ENCODE results near the gene KLRD1. TPM values are rescaled to one million over a fixed set of nuclear protein-coding genes. Genes with fewer than 3 reads are reported as not detected.

Gene KLRD1, protein sequence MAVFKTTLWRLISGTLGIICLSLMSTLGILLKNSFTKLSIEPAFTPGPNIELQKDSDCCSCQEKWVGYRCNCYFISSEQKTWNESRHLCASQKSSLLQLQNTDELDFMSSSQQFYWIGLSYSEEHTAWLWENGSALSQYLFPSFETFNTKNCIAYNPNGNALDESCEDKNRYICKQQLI
- 0.01 TPM for polyA plus RNA-seq (2013, experiment 1 of 2)
- 0.03 TPM for polyA plus RNA-seq (2013, experiment 2 of 2)

DNA sequence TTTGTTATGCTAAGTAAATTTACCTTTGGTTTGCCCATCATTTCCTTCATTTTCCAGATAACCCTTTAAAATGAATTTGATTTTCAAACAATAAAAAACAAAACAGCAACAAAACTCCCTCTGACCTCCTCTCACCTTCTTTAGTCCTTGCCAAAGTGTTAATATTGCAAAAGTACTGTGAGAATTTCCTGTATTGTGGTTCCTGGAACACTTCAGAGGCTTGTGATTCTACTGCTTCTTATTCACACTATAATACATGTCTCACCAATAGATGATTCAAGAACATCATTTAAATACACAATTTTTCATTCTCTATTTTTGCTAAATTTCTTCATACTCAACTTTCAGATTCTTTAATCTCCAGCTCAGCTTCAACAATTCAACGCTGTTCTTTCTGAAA lies at the start of gene KLRD1:
Gene KLRD1, plus strand, starts transcription at position 241 of the 400 bp plus-strand sequence. CDS start 208 bp downstream, outside the sequence.
- Histone ChIP-seq H3K27me3 (ENCODE audit: control insufficient read depth in 1 of 2, insufficient read depth in 1 of 2, low read length in 2 of 2) (no peaks in the 10 kb centered on the region), H2BK15ac (ENCODE audit: low read depth, poor library complexity, severe bottlenecking) (no peak within 1 kb of the TSS), H2BK5ac (ENCODE audit: low read depth, low read length, poor library complexity, severe bottlenecking) (no peak within 1 kb of the TSS), H3K23ac (ENCODE audit: low read length in 2 of 2) (no peak within 1 kb of the TSS), H3K9me3 (ENCODE audit: control insufficient read depth, low read length) (no peaks in the 10 kb centered on the region), H3K4me3 (ENCODE audit: insufficient read depth in 1 of 2, low read depth in 1 of 2, low read length in 2 of 2) (no peak within 1 kb of the TSS), H2BK12ac (ENCODE audit: low read length in 2 of 2) (no peak within 1 kb of the TSS), H2BK120ac (ENCODE audit: low read depth, low read length) (no peak within 1 kb of the TSS), H3K79me1 (replicated peaks; ENCODE audit: low read length, poor library complexity, severe bottlenecking) (no peaks in the 10 kb centered on the region), H3K36me3 (ENCODE audit: control insufficient read depth in 1 of 2, insufficient read depth in 2 of 2, low read depth in 1 of 2, low read length in 2 of 2) (no peaks in the 10 kb centered on the region), H3K4me2 (ENCODE audit: low read length, poor library complexity, severe bottlenecking) (no peak within 1 kb of the TSS), H3K18ac (ENCODE audit: low read depth in 1 of 2, low read length in 2 of 2) (no peak within 1 kb of the TSS), H3K14ac (ENCODE audit: low read length in 2 of 2) (no peak within 1 kb of the TSS), H4K91ac (ENCODE audit: low read length) (no peak within 1 kb of the TSS), H3K4me1 (ENCODE audit: control insufficient read depth, insufficient read depth, low read depth, low read length) (no peaks in the 10 kb centered on the region), H2AFZ (ENCODE audit: low read depth, low read length) (no peak within 1 kb of the TSS), H3K27ac (ENCODE audit: low read length, poor library complexity, severe bottlenecking) (no peak within 1 kb of the TSS), H4K8ac (ENCODE audit: low read length) (no peak within 1 kb of the TSS), H2AK5ac (ENCODE audit: low read length, severe bottlenecking) (no peak within 1 kb of the TSS), H3K9ac (ENCODE audit: low read length) (no peak within 1 kb of the TSS), H3K4ac (ENCODE audit: low read depth in 1 of 2, low read length in 2 of 2) (no peak within 1 kb of the TSS)
- WGBS = 67% methylated on average over 1 of the region's 1 CpG
- no peak for DNase-seq

DNA sequence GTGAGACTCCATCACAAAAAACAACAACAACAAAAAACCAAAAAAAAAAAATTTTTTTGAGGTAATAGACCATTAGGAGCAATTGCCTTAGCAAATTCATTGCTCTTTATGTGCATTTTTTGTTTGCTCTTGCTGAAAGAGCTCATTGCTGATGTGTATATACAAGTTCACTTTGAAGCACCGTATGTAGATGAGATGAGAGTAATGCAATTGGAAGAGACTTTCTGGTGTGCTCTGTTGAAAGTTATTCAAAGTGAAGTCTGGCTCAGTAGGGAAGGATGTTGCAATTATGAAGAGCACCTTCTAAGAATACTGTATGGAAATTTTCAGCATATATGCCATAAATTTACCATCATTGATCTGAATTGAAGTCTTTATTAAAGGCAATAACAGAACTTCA lies 46.7 kb upstream of the KLRD1 start:
- no peak for DNase-seq
- H2AK5ac ChIP-seq (ENCODE audit: low read length, severe bottlenecking) = no peak overlapping the region
- no peak overlapping the region for H3K27ac ChIP-seq (ENCODE audit: low read length, poor library complexity, severe bottlenecking)
- H2AFZ ChIP-seq (ENCODE audit: low read depth, low read length) = no peak overlapping the region
- 7% methylated on average over 1 of the region's 1 CpG for WGBS
- no peak overlapping the region for H3K9ac ChIP-seq (ENCODE audit: low read length)
- H3K18ac ChIP-seq (ENCODE audit: low read depth in 1 of 2, low read length in 2 of 2) = no peak overlapping the region
- H3K23ac ChIP-seq (ENCODE audit: low read length in 2 of 2) = no peak overlapping the region
- H3K4ac ChIP-seq (ENCODE audit: low read depth in 1 of 2, low read length in 2 of 2) = no peak overlapping the region
- H3K4me3 ChIP-seq (ENCODE audit: insufficient read depth in 1 of 2, low read depth in 1 of 2, low read length in 2 of 2) = no peak overlapping the region
- H2BK120ac ChIP-seq (ENCODE audit: low read depth, low read length) = no peak overlapping the region
- H2BK15ac ChIP-seq (ENCODE audit: low read depth, poor library complexity, severe bottlenecking) = no peak overlapping the region
- H3K14ac ChIP-seq (ENCODE audit: low read length in 2 of 2) = no peak overlapping the region
- no peak overlapping the region for H4K91ac ChIP-seq (ENCODE audit: low read length)
- H2BK5ac ChIP-seq (ENCODE audit: low read depth, low read length, poor library complexity, severe bottlenecking) = no peak overlapping the region
- H2BK12ac ChIP-seq (ENCODE audit: low read length in 2 of 2) = no peak overlapping the region
- peaks cover 2% of the 10 kb centered on the region for H3K9me3 ChIP-seq (ENCODE audit: control insufficient read depth, low read length)
- H3K4me1 ChIP-seq (ENCODE audit: control insufficient read depth, insufficient read depth, low read depth, low read length) = no peaks in the 10 kb centered on the region
- H3K27me3 ChIP-seq (ENCODE audit: control insufficient read depth in 1 of 2, insufficient read depth in 1 of 2, low read length in 2 of 2) = no peaks in the 10 kb centered on the region
- no peaks in the 10 kb centered on the region for H3K36me3 ChIP-seq (ENCODE audit: control insufficient read depth in 1 of 2, insufficient read depth in 2 of 2, low read depth in 1 of 2, low read length in 2 of 2)
- no peak overlapping the region for H4K8ac ChIP-seq (ENCODE audit: low read length)
- no peak overlapping the region for H3K4me2 ChIP-seq (ENCODE audit: low read length, poor library complexity, severe bottlenecking)
- H3K79me1 ChIP-seq (replicated peaks; ENCODE audit: low read length, poor library complexity, severe bottlenecking) = no peaks in the 10 kb centered on the region

DNA sequence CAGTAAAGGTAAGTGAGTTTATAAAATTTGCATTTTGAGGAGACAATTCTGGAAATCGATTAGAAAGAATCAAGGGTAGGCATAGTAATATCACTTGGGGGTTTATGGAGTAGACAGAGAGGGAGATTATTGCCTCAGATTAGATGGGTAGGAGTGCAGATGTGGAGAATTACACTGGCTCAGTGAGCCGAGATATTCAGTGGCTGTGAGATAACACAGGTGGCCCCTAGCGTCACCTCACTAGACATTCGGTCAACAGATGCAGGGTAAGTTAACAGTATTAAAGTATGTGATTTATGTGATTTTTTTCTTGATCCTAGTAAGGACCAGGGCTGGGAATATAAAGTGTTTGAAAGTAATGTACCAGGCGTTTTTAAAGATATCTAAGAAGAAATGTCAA lies 39.6 kb upstream of the KLRD1 start:
- Histone ChIP-seq H3K4me2 (ENCODE audit: low read length, poor library complexity, severe bottlenecking) (no peak overlapping the region), H2BK5ac (ENCODE audit: low read depth, low read length, poor library complexity, severe bottlenecking) (no peak overlapping the region), H3K23ac (ENCODE audit: low read length in 2 of 2) (no peak overlapping the region), H3K79me1 (replicated peaks; ENCODE audit: low read length, poor library complexity, severe bottlenecking) (no peaks in the 10 kb centered on the region), H3K18ac (ENCODE audit: low read depth in 1 of 2, low read length in 2 of 2) (no peak overlapping the region), H3K27me3 (ENCODE audit: control insufficient read depth in 1 of 2, insufficient read depth in 1 of 2, low read length in 2 of 2) (no peaks in the 10 kb centered on the region), H3K9ac (ENCODE audit: low read length) (no peak overlapping the region), H3K4ac (ENCODE audit: low read depth in 1 of 2, low read length in 2 of 2) (no peak overlapping the region), H4K91ac (ENCODE audit: low read length) (no peak overlapping the region), H3K14ac (ENCODE audit: low read length in 2 of 2) (no peak overlapping the region), H2AK5ac (ENCODE audit: low read length, severe bottlenecking) (no peak overlapping the region), H3K4me3 (ENCODE audit: insufficient read depth in 1 of 2, low read depth in 1 of 2, low read length in 2 of 2) (no peak overlapping the region), H2BK12ac (ENCODE audit: low read length in 2 of 2) (no peak overlapping the region), H3K9me3 (ENCODE audit: control insufficient read depth, low read length) (no peaks in the 10 kb centered on the region), H3K36me3 (ENCODE audit: control insufficient read depth in 1 of 2, insufficient read depth in 2 of 2, low read depth in 1 of 2, low read length in 2 of 2) (no peaks in the 10 kb centered on the region), H2AFZ (ENCODE audit: low read depth, low read length) (no peak overlapping the region), H3K4me1 (ENCODE audit: control insufficient read depth, insufficient read depth, low read depth, low read length) (no peaks in the 10 kb centered on the region), H2BK120ac (ENCODE audit: low read depth, low read length) (no peak overlapping the region), H4K8ac (ENCODE audit: low read length) (no peak overlapping the region), H2BK15ac (ENCODE audit: low read depth, poor library complexity, severe bottlenecking) (no peak overlapping the region), H3K27ac (ENCODE audit: low read length, poor library complexity, severe bottlenecking) (no peak overlapping the region)
- DNase-seq = no peak
- 78% methylated on average over 5 of the region's 5 CpGs for WGBS

GRCh38 chr12:10272467-10272866 lies 35.2 kb upstream of the KLRD1 start:
- no peak overlapping the region for H4K91ac ChIP-seq (ENCODE audit: low read length)
- H3K27ac ChIP-seq (ENCODE audit: low read length, poor library complexity, severe bottlenecking) = no peak overlapping the region
- H3K9me3 ChIP-seq (ENCODE audit: control insufficient read depth, low read length) = peaks cover 11% of the 10 kb centered on the region
- H3K4ac ChIP-seq (ENCODE audit: low read depth in 1 of 2, low read length in 2 of 2) = no peak overlapping the region
- no peak overlapping the region for H3K4me2 ChIP-seq (ENCODE audit: low read length, poor library complexity, severe bottlenecking)
- H4K8ac ChIP-seq (ENCODE audit: low read length) = no peak overlapping the region
- no peaks in the 10 kb centered on the region for H3K79me1 ChIP-seq (replicated peaks; ENCODE audit: low read length, poor library complexity, severe bottlenecking)
- no peak overlapping the region for H2BK15ac ChIP-seq (ENCODE audit: low read depth, poor library complexity, severe bottlenecking)
- no peaks in the 10 kb centered on the region for H3K36me3 ChIP-seq (ENCODE audit: control insufficient read depth in 1 of 2, insufficient read depth in 2 of 2, low read depth in 1 of 2, low read length in 2 of 2)
- 95% methylated on average over 1 of the region's 2 CpGs for WGBS
- no peak overlapping the region for H2AFZ ChIP-seq (ENCODE audit: low read depth, low read length)
- no peak overlapping the region for H3K18ac ChIP-seq (ENCODE audit: low read depth in 1 of 2, low read length in 2 of 2)
- H2BK120ac ChIP-seq (ENCODE audit: low read depth, low read length) = no peak overlapping the region
- H3K23ac ChIP-seq (ENCODE audit: low read length in 2 of 2) = no peak overlapping the region
- H2BK5ac ChIP-seq (ENCODE audit: low read depth, low read length, poor library complexity, severe bottlenecking) = no peak overlapping the region
- no peak overlapping the region for H3K9ac ChIP-seq (ENCODE audit: low read length)
- H2BK12ac ChIP-seq (ENCODE audit: low read length in 2 of 2) = no peak overlapping the region
- H2AK5ac ChIP-seq (ENCODE audit: low read length, severe bottlenecking) = no peak overlapping the region
- H3K14ac ChIP-seq (ENCODE audit: low read length in 2 of 2) = no peak overlapping the region
- H3K4me3 ChIP-seq (ENCODE audit: insufficient read depth in 1 of 2, low read depth in 1 of 2, low read length in 2 of 2) = no peak overlapping the region
- no peaks in the 10 kb centered on the region for H3K27me3 ChIP-seq (ENCODE audit: control insufficient read depth in 1 of 2, insufficient read depth in 1 of 2, low read length in 2 of 2)
- no peaks in the 10 kb centered on the region for H3K4me1 ChIP-seq (ENCODE audit: control insufficient read depth, insufficient read depth, low read depth, low read length)
- peak; percentile 12 for DNase-seq

Measured in mesenchymal stem cell (in vitro differentiated cells and primary cell).